H1 (cell line): ENCODE results near the gene COL5A1. TPM values are rescaled to one million over a fixed set of nuclear protein-coding genes. Genes with fewer than 3 reads are reported as not detected.

ENCODE experiments used
- CEBPB ChIP-seq: IDR thresholded peaks from 2 replicates; pipeline ENCODE4 v1.6.1; 2012; ENCODE audit warnings: low read depth, low read length
- KDM4A ChIP-seq: IDR thresholded peaks from one replicate; pipeline ENCODE4 v1.7.1; 2012; ENCODE audit warnings: low read depth, mild to moderate bottlenecking, moderate library complexity, low read length, inconsistent platforms; ENCODE audit not compliant: severe bottlenecking
- RXRA ChIP-seq: IDR thresholded peaks from 2 replicates; pipeline ENCODE4 v1.6.1; 2011; ENCODE audit warnings: low read depth, mild to moderate bottlenecking, low read length, moderate library complexity; ENCODE audit not compliant: insufficient read depth
- SRF ChIP-seq: IDR thresholded peaks from 2 replicates; pipeline ENCODE4 v1.6.1; 2011; ENCODE audit warnings: mild to moderate bottlenecking, low read depth, low read length, moderate library complexity
- SUZ12 ChIP-seq: fragments of 200-600 bp; sonication (generic); IDR thresholded peaks from 2 replicates; pipeline ENCODE4 v1.6.1; 2012; ENCODE audit warnings: mild to moderate bottlenecking, inconsistent platforms, low read length, moderate library complexity, mixed read lengths
- TAF7 ChIP-seq: optimal IDR thresholded peaks from 2 replicates; pipeline ENCODE3; 2011; ENCODE audit warnings: low read depth, mild to moderate bottlenecking, inconsistent platforms, low read length, moderate library complexity, borderline replicate concordance
- TEAD4 ChIP-seq: IDR thresholded peaks from 2 replicates; pipeline ENCODE4 v1.6.1; 2012; ENCODE audit warnings: low read depth, low read length, inconsistent platforms, mixed read lengths
- polyA plus RNA-seq, 7 experiments: library from polyadenylated mRNA; depleted of rRNA in 3 of 7; stranded (reverse) in 5 of 7; unstranded in 2 of 7; fragments of >200 nt in 5 of 7; fragments of 200-250 nt in 2 of 7; gene quantifications; 1 replicate in 5 of 7; 2 replicates in 1 of 7; 4 replicates in 1 of 7; pipeline versions ENCODE4 v1.2.1 to v1.2.3, GENCODE V29; 2011 to 2013; ENCODE audit warnings: missing spikeins in 2 of 7, mixed read lengths in 2 of 7
- total RNA-seq: library from RNA; stranded (reverse); fragmentation: NEBNext Ultra II Directional; extraction: Animal tissue kit (Norgen Biotek cat#: 25700); gene quantifications from 2 replicates; pipeline ENCODE4 v1.2.1, GENCODE V29; 2021
- TF ChIP-seq, protein P1 (sequence below): fragments of 300-600 bp; sonication (generic); IDR thresholded peaks from 2 replicates; pipeline ENCODE4 v1.7.1; 2012; ENCODE audit warnings: low read length, moderate library complexity, mild to moderate bottlenecking, inconsistent platforms; ENCODE audit not compliant: insufficient replicate concordance
- TF ChIP-seq, protein P2 (sequence below): IDR thresholded peaks from 2 replicates; pipeline ENCODE4 v1.6.1; 2012; ENCODE audit warnings: inconsistent platforms

Gene COL5A1
- total and polyA plus RNA-seq, 2 of the 8 experiments (the other 6 are each of a cell fraction or from before 2014, with no cell fraction given) = 3.8 to 12.0 TPM

DNA sequence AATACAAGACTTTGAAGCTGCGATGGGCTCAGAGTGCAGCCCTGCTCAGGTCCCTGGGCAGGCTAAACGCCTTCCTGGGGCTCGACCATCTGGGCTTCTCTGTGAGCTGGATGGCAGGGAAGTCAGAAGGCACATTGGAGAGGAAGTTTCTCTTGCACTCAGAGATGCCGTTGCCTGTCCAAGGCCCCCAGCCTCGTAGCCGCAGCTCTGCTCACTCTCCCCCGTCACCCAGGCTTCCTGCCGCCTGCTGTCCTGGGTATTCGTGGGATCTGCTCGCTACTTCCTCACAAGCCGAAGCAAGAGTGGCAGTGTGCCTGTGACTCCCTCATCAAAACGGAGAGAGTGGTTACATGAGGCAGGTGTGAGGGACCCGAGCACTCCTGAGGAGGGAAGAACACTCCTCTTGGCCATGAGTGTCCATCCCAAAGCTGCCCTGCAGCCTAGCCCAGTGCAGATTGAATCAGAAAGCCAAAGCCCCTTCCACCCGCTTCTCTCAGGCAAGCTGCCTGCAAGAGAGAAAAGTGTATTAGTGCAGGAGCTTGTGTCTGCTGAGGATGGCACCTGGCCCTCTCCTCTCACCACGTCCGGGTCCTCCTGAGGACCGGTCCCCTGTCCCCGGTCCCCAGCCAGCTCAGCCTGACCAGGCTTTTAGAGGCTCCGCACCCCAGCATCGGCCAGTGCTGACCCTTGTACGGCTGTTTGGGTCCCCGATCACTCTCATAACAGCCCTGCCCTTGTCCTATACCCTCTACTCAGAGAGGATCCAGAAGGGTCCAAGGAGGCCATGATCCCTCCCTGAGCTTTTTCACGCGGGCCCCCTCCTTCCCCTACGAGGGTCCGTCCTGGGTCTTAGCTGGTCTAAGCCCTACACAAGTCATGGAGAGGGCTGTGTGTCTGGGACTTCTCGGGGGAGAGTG lies 246.3 kb downstream of the COL5A1 start (continued):
- TF ChIP-seq, protein P1, sequence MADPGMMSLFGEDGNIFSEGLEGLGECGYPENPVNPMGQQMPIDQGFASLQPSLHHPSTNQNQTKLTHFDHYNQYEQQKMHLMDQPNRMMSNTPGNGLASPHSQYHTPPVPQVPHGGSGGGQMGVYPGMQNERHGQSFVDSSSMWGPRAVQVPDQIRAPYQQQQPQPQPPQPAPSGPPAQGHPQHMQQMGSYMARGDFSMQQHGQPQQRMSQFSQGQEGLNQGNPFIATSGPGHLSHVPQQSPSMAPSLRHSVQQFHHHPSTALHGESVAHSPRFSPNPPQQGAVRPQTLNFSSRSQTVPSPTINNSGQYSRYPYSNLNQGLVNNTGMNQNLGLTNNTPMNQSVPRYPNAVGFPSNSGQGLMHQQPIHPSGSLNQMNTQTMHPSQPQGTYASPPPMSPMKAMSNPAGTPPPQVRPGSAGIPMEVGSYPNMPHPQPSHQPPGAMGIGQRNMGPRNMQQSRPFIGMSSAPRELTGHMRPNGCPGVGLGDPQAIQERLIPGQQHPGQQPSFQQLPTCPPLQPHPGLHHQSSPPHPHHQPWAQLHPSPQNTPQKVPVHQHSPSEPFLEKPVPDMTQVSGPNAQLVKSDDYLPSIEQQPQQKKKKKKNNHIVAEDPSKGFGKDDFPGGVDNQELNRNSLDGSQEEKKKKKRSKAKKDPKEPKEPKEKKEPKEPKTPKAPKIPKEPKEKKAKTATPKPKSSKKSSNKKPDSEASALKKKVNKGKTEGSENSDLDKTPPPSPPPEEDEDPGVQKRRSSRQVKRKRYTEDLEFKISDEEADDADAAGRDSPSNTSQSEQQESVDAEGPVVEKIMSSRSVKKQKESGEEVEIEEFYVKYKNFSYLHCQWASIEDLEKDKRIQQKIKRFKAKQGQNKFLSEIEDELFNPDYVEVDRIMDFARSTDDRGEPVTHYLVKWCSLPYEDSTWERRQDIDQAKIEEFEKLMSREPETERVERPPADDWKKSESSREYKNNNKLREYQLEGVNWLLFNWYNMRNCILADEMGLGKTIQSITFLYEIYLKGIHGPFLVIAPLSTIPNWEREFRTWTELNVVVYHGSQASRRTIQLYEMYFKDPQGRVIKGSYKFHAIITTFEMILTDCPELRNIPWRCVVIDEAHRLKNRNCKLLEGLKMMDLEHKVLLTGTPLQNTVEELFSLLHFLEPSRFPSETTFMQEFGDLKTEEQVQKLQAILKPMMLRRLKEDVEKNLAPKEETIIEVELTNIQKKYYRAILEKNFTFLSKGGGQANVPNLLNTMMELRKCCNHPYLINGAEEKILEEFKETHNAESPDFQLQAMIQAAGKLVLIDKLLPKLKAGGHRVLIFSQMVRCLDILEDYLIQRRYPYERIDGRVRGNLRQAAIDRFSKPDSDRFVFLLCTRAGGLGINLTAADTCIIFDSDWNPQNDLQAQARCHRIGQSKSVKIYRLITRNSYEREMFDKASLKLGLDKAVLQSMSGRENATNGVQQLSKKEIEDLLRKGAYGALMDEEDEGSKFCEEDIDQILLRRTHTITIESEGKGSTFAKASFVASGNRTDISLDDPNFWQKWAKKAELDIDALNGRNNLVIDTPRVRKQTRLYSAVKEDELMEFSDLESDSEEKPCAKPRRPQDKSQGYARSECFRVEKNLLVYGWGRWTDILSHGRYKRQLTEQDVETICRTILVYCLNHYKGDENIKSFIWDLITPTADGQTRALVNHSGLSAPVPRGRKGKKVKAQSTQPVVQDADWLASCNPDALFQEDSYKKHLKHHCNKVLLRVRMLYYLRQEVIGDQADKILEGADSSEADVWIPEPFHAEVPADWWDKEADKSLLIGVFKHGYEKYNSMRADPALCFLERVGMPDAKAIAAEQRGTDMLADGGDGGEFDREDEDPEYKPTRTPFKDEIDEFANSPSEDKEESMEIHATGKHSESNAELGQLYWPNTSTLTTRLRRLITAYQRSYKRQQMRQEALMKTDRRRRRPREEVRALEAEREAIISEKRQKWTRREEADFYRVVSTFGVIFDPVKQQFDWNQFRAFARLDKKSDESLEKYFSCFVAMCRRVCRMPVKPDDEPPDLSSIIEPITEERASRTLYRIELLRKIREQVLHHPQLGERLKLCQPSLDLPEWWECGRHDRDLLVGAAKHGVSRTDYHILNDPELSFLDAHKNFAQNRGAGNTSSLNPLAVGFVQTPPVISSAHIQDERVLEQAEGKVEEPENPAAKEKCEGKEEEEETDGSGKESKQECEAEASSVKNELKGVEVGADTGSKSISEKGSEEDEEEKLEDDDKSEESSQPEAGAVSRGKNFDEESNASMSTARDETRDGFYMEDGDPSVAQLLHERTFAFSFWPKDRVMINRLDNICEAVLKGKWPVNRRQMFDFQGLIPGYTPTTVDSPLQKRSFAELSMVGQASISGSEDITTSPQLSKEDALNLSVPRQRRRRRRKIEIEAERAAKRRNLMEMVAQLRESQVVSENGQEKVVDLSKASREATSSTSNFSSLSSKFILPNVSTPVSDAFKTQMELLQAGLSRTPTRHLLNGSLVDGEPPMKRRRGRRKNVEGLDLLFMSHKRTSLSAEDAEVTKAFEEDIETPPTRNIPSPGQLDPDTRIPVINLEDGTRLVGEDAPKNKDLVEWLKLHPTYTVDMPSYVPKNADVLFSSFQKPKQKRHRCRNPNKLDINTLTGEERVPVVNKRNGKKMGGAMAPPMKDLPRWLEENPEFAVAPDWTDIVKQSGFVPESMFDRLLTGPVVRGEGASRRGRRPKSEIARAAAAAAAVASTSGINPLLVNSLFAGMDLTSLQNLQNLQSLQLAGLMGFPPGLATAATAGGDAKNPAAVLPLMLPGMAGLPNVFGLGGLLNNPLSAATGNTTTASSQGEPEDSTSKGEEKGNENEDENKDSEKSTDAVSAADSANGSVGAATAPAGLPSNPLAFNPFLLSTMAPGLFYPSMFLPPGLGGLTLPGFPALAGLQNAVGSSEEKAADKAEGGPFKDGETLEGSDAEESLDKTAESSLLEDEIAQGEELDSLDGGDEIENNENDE = no peak
- TF ChIP-seq TAF7 (no peak), SRF (no peak), KDM4A (no peak), RXRA (no peak), SUZ12 (no peak), CEBPB (no peak), TEAD4 (no peak)
- TF ChIP-seq, protein P2, sequence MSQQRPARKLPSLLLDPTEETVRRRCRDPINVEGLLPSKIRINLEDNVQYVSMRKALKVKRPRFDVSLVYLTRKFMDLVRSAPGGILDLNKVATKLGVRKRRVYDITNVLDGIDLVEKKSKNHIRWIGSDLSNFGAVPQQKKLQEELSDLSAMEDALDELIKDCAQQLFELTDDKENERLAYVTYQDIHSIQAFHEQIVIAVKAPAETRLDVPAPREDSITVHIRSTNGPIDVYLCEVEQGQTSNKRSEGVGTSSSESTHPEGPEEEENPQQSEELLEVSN = no peak
